HCT116 (cell line): ENCODE measurements around the gene PTPRF. TPM values are rescaled to one million over a fixed set of nuclear protein-coding genes. Genes with fewer than 3 reads are reported as not detected.

Source experiments
- ATAC-seq: fragments of 200-7000 bp; cut with Tn5 transposase; 2 replicates; pipeline ENCODE4 v1.9.1; 2020; ENCODE audit warnings: mild to moderate bottlenecking, moderate library complexity
- BruUV-seq: library from RNA; stranded (reverse); fragments of 400-500 nt; replicated peaks from 2 replicates; lab custom pipeline; 2021; lab: Mats Ljungman, UMichigan
- CTCF ChIA-PET: fragments of 300-600 bp; sonication (Branson Sonifier 250); formaldehyde crosslinking; loops from one replicate; lab custom pipeline; 2021; ENCODE audit warnings: antibody characterized with exemption; lab: Charles Lee
- POLR2A ChIA-PET: fragments of 300-600, 350-600 bp; sonication (Branson Sonifier 250); formaldehyde crosslinking; loops from one replicate; lab custom pipeline; 2021; ENCODE audit warnings: antibody characterized with exemption; lab: Charles Lee
- RAD21 ChIA-PET, 2 experiments: fragments of 300-600 bp; sonication (Branson Sonifier 250); formaldehyde crosslinking; loops; one replicate each; lab custom pipeline; 2023; ENCODE audit warnings: low total read pairs in 2 of 2; ENCODE audit not compliant: uncharacterized antibody in 2 of 2, unreplicated experiment in 2 of 2, low non-redundant PET in 1 of 2; lab: Charles Lee
- DNase-seq: peaks from one replicate; pipeline ENCODE4 v3.0.0-alpha.2; 2010; ENCODE audit warnings: low read depth, low spot score
- H2AFZ ChIP-seq: fragments of 200-600 bp; shearing (Covaris generic), sonication (generic); 2 replicates; pipeline ENCODE4 v1.6.1; 2017; ENCODE audit warnings: low read depth, mixed run types, mixed read lengths, antibody characterized with exemption, low read length; ENCODE audit not compliant: poor library complexity, severe bottlenecking
- H3K27ac ChIP-seq: 2 replicates; pipeline ENCODE4 v1.5.1; 2012; ENCODE audit warnings: low read depth, low read length
- H3K27me3 ChIP-seq: fragments of 200-600 bp; sonication (generic); 2 replicates; pipeline ENCODE4 v1.6.1; 2016; ENCODE audit warnings: mixed run types, low read length, mixed read lengths; ENCODE audit not compliant: insufficient read depth
- H3K36me3 ChIP-seq, 2 experiments: fragments of 200-500 bp in 1 of 2; fragments of 200-600 bp in 1 of 2; sonication (Bioruptor generic) in 1 of 2; sonication (generic) in 1 of 2; 2 replicates each; pipeline versions ENCODE4 v1.5.1 to v1.6.1; 2014 to 2016; ENCODE audit warnings: low read length in 2 of 2, inconsistent platforms in 1 of 2, mixed read lengths in 1 of 2, mixed run types in 1 of 2; ENCODE audit not compliant: insufficient read depth in 2 of 2, control insufficient read depth in 1 of 2
- H3K4me1 ChIP-seq, 2 experiments: fragments of 200-600 bp in 1 of 2; sonication (generic) in 1 of 2; 2 replicates each; pipeline versions ENCODE4 v1.5.1 to v1.6.1; 2012 to 2017; ENCODE audit warnings: low read length in 2 of 2, inconsistent platforms in 1 of 2, mild to moderate bottlenecking in 1 of 2, mixed read lengths in 1 of 2, mixed run types in 1 of 2, moderate library complexity in 1 of 2; ENCODE audit not compliant: insufficient read depth in 2 of 2, control insufficient read depth in 1 of 2
- H3K4me2 ChIP-seq: fragments of 200-600 bp; sonication (generic); 2 replicates; pipeline ENCODE4 v1.6.1; 2017; ENCODE audit warnings: mixed run types, low read length, mixed read lengths
- H3K4me3 ChIP-seq, 2 experiments: fragments of 200-600 bp in 1 of 2; sonication (generic) in 1 of 2; replicated peaks in 1 of 2; 2 replicates each; pipeline ENCODE4 v1.5.1; 2011 to 2016; ENCODE audit warnings: low read length in 2 of 2, control low read depth in 1 of 2, low read depth in 1 of 2, mild to moderate bottlenecking in 1 of 2, mixed read lengths in 1 of 2, mixed run types in 1 of 2
- H3K79me2 ChIP-seq: fragments of 200-600 bp; sonication (generic); 2 replicates; pipeline ENCODE4 v1.6.1; 2017; ENCODE audit warnings: mild to moderate bottlenecking, mixed run types, low read length, moderate library complexity, mixed read lengths; ENCODE audit not compliant: insufficient read depth
- H3K9ac ChIP-seq: fragments of 200-600 bp; sonication (generic); 2 replicates; pipeline ENCODE4 v1.6.1; 2016; ENCODE audit warnings: low read length, mixed read lengths
- H3K9me2 ChIP-seq: fragments of 200-600 bp; sonication (generic), shearing (Covaris generic); 2 replicates; pipeline ENCODE4 v1.6.1; 2017; ENCODE audit warnings: mixed run types, mild to moderate bottlenecking, moderate library complexity; ENCODE audit not compliant: insufficient read depth
- H3K9me3 ChIP-seq, 2 experiments: fragments of 200-500 bp in 1 of 2; fragments of 200-600 bp in 1 of 2; sonication (Bioruptor generic) in 1 of 2; sonication (generic) in 1 of 2; 2 replicates each; pipeline ENCODE4 v1.6.1; 2014 to 2017; ENCODE audit warnings: low read length in 2 of 2, mixed read lengths in 2 of 2, inconsistent platforms in 1 of 2, low read depth in 1 of 2, mild to moderate bottlenecking in 1 of 2, mixed run types in 1 of 2, moderate library complexity in 1 of 2; ENCODE audit not compliant: control insufficient read depth in 1 of 2, insufficient read depth in 1 of 2
- H4K20me1 ChIP-seq: fragments of 200-600 bp; sonication (generic), shearing (Covaris generic); 2 replicates; pipeline ENCODE4 v1.6.1; 2017; ENCODE audit warnings: mixed run types, mild to moderate bottlenecking, moderate library complexity; ENCODE audit not compliant: insufficient read depth
- CTCF ChIP-seq, 3 experiments: fragments of 200-600 bp in 1 of 3; sonication (generic) in 1 of 3; IDR thresholded peaks in 2 of 3; conservative IDR thresholded peaks in 1 of 3; 2 replicates each; pipeline ENCODE4 v1.5.1; 2012 to 2017; ENCODE audit warnings: low read depth in 2 of 3, low read length in 2 of 3, antibody characterized with exemption in 1 of 3, borderline replicate concordance in 1 of 3, control low read depth in 1 of 3, mild to moderate bottlenecking in 1 of 3, mixed read lengths in 1 of 3, mixed run types in 1 of 3, moderate library complexity in 1 of 3; ENCODE audit not compliant: insufficient read depth in 1 of 3
- EGR1 ChIP-seq: IDR thresholded peaks from 2 replicates; pipeline ENCODE4 v1.6.1; 2012; ENCODE audit warnings: low read depth
- JUND ChIP-seq: IDR thresholded peaks from 2 replicates; pipeline ENCODE4 v1.6.1; 2012
- SIN3A ChIP-seq: IDR thresholded peaks from 2 replicates; pipeline ENCODE4 v1.6.1; 2012; ENCODE audit warnings: low read depth
- SP1 ChIP-seq: IDR thresholded peaks from 2 replicates; pipeline ENCODE4 v1.6.1; 2012; ENCODE audit warnings: low read depth
- SRF ChIP-seq: IDR thresholded peaks from 2 replicates; pipeline ENCODE4 v1.6.1; 2012; ENCODE audit warnings: low read depth
- YY1 ChIP-seq: IDR thresholded peaks from 2 replicates; pipeline ENCODE4 v1.6.1; 2011; ENCODE audit warnings: low read length, low read depth, moderate library complexity, mild to moderate bottlenecking; ENCODE audit not compliant: insufficient replicate concordance; ENCODE audit errors: extremely low read depth
- ZBTB33 ChIP-seq: IDR thresholded peaks from 2 replicates; pipeline ENCODE4 v1.6.1; 2011; ENCODE audit warnings: mild to moderate bottlenecking, low read length, moderate library complexity; ENCODE audit not compliant: insufficient replicate concordance; ENCODE audit errors: extremely low read depth
- ZNF274 ChIP-seq: fragments of 200-500 bp; sonication (Bioruptor generic); IDR thresholded peaks from 2 replicates; pipeline ENCODE4 v1.6.1; 2014; ENCODE audit warnings: mild to moderate bottlenecking, low read depth, low read length, inconsistent platforms
- intact Hi-C: fragments of 100-400 bp; cut with micrococcal nuclease; formaldehyde crosslinking; loops from 2 replicates; pipeline ENCODE4 v1.10.0; 2022
- total RNA-seq: library from RNA; stranded (reverse); gene quantifications from one replicate; pipeline ENCODE4 v1.2.1, GENCODE V29; 2021; ENCODE audit not compliant: unreplicated experiment

The PTPRF gene
- total RNA-seq, 1 experiment from 2014 or later: 224 TPM

- H3K4me3 ChIP-seq: no peak overlapping the region
- H2AFZ ChIP-seq: no peak overlapping the region
- no peak for ATAC-seq
- H3K4me2 ChIP-seq: no peak overlapping the region
- no peak overlapping the region for H3K9ac ChIP-seq
- POLR2A ChIA-PET: no interaction called here
- BruUV-seq: no TSS peak
- no peaks in the 10 kb centered on the region for H3K27me3 ChIP-seq
- CTCF ChIA-PET: no interaction called here
- RAD21 ChIA-PET: no interaction called here
- no peaks in the 10 kb centered on the region for H3K4me1 ChIP-seq
- H3K9me2 ChIP-seq: no peaks in the 10 kb centered on the region
- peaks cover 25 to 36% of the 10 kb centered on the region in 2 experiments; a peak in 3 of 4 replicates for H3K36me3 ChIP-seq
- TF ChIP-seq SIN3A (no peak), SP1 (no peak), ZBTB33 (no peak), EGR1 (no peak), ZNF274 (no peak), CTCF (IDR thresholded peaks at IDR 0.05 in 2 of 3, conservative IDR thresholded peaks at IDR 0.05 in 1 of 3; ENCODE audit: borderline replicate concordance in 1 of 3, insufficient read depth in 1 of 3, low read depth in 2 of 3, low read length in 2 of 3) (no peak), SRF (no peak), JUND (no peak), YY1 (no peak)
- no peak for DNase-seq
- intact Hi-C loops: no loop called here
- no peaks in the 10 kb centered on the region for H3K79me2 ChIP-seq
- no peaks in the 10 kb centered on the region for H3K9me3 ChIP-seq
- no peak overlapping the region for H3K27ac ChIP-seq
- H4K20me1 ChIP-seq: no peaks in the 10 kb centered on the region
Observed at GRCh38 chr1:43596579-43596978, 65.9 kb downstream of the PTPRF start.
